Spleen (tissue), 7 donors: Measurements from ENCODE around the gene HSD17B12.

Experiments
- CTCF ChIP-seq, 11 experiments: fragments of 200-600 bp in 7 of 11; fragments of 450-650 bp in 4 of 11; sonication (generic) in 4 of 11; IDR thresholded peaks in 8 of 11; conservative IDR thresholded peaks in 3 of 11; 1 replicate in 7 of 11; 2 replicates in 4 of 11; pipeline versions ENCODE4 v1.4.0 to v1.8.0; 2016 to 2021; ENCODE audit warnings: antibody characterized with exemption in 11 of 11, inconsistent platforms in 4 of 11, mild to moderate bottlenecking in 1 of 11
- POLR2A ChIP-seq, 3 donors: fragments of 450-650 bp; IDR thresholded peaks; one replicate each; pipeline ENCODE4 v1.5.1; 2017; ENCODE audit warnings: antibody characterized with exemption in 3 of 3, mild to moderate bottlenecking in 1 of 3
- donor health status: DM: no; HTN: no; CAD: no; lungs with moderate emphysema.
- donor health status: DM: no; HTN: no; CAD: no.
- donor health status: DM: no; HTN: no; CAD: no.

GRCh38 chr11:43643898-43644620 is 36.5 kb upstream of the HSD17B12 start:
- TF ChIP-seq CTCF (IDR thresholded peaks at IDR 0.05 in 8 of 11, conservative IDR thresholded peaks at IDR 0.05 in 3 of 11) (peak in 1 of 11 experiments; percentile 4), POLR2A (IDR thresholded peaks at IDR 0.05) (no peak)
